Heart left ventricle (tissue), 13 donors: ENCODE results near the gene ASH1L.

ENCODE experiments used
- CTCF ChIP-seq, 12 donors: fragments of 200-600 bp; sonication (generic) in 4 of 12; IDR thresholded peaks; one replicate each; pipeline versions ENCODE4 v1.5.0 to v1.8.0; 2018 to 2022; ENCODE audit warnings: antibody characterized with exemption in 12 of 12, mild to moderate bottlenecking in 5 of 12
- POLR2A ChIP-seq, 2 donors: fragments of 450-650 bp; IDR thresholded peaks; one replicate each; pipeline ENCODE4 v1.6.1; 2017; ENCODE audit warnings: antibody characterized with exemption in 2 of 2, mild to moderate bottlenecking in 2 of 2, moderate library complexity in 2 of 2
- donor health status: ischemic (EF 13 %, LVEDD 7.1; RV severe dilation, severe dysfunction).
- donor health status: DM: no; HTN: yes; CAD: no.
- donor health status: DM: no; HTN: no; CAD: no.
- donor health status: ischemic (EF 25% LVEDD 6.9; RV normal size, moderate dysfunction).
- donor health status: ischemic (EF 25% LVEDD 5.7; RV mildly dilated, moderate dysfunction).
- donor health status: ischemic (EF 35%, LVEDD 5.7; RV mildly dilated, moderate dysfunction).
- donor health status: nonischemic (EF 11% LVEDD 7.7; RV severe dilation, severe dysfunction).
- donor health status: DM: yes; HTN: yes; CAD: no.
- donor health status: PGD.
- donor health status: ischemic (EF 29% LVEDD 5.4; RV normal size, mild dysfunction).
- donor health status: nonischemic (EF 23%, LVEDD 6.1; RV moderate dilation, normal function).

- TF ChIP-seq CTCF (IDR thresholded peaks at IDR 0.05) (no peak), POLR2A (IDR thresholded peaks at IDR 0.05) (no peak)
Observed at GRCh38 chr1:155548706-155549105, 13.9 kb downstream of the ASH1L start.
